Stimulated activated CD4-positive, alpha-beta T cell treated with anti-CD3 and anti-CD28 coated beads, Interleukin-1b, Interleukin-23, amount 100 ng/mL, for 4 hours (primary cell): ENCODE data around the gene NHLH1.

Source experiments
- DNase-seq, 2 donors: peaks; one replicate each; pipeline ENCODE4 v3.0.0-alpha.2; 2020; ENCODE audit warnings: low read depth in 2 of 2

Gene NHLH1

GRCh38 chr1:160358073-160358472, 8.8 kb upstream of the NHLH1 start:
- no peak for DNase-seq

GRCh38 chr1:160359559-160360226, 7.2 kb upstream of the NHLH1 start:
- DNase-seq = no peak

GRCh38 chr1:160360227-160360695, 6.6 kb upstream of the NHLH1 start:
- DNase-seq = no peak

- DNase-seq = no peak
Measured at GRCh38 chr1:160361199-160361598, 5.7 kb upstream of the NHLH1 start.

- DNase-seq = no peak
Measured at GRCh38 chr1:160361814-160362167, 5.1 kb upstream of the NHLH1 start.

GRCh38 chr1:160362168-160362957, 4.5 kb upstream of the NHLH1 start:
- no peak for DNase-seq

- DNase-seq = no peak
Measured at GRCh38 chr1:160363010-160363409, 3.9 kb upstream of the NHLH1 start.

- no peak for DNase-seq
Measured at GRCh38 chr1:160363951-160364735, 2.7 kb upstream of the NHLH1 start.

- no peak for DNase-seq
Measured at GRCh38 chr1:160365325-160365724, 1.5 kb upstream of the NHLH1 start.

GRCh38 chr1:160367516-160367900, 637 bp downstream of the NHLH1 start:
- DNase-seq = no peak

- no peak for DNase-seq
Measured at GRCh38 chr1:160367934-160368923, 1.4 kb downstream of the NHLH1 start.

- DNase-seq = no peak
Measured at GRCh38 chr1:160369087-160369486, 2.2 kb downstream of the NHLH1 start.

- DNase-seq = no peak
Measured at GRCh38 chr1:160370561-160371345, 3.9 kb downstream of the NHLH1 start.

- DNase-seq = no peak
Measured at GRCh38 chr1:160371346-160371631, 4.4 kb downstream of the NHLH1 start.

GRCh38 chr1:160371756-160372155, 4.9 kb downstream of the NHLH1 start:
- DNase-seq = no peak

GRCh38 chr1:160373696-160374095, 6.8 kb downstream of the NHLH1 start:
- no peak for DNase-seq

- no peak for DNase-seq
Measured at GRCh38 chr1:160374306-160375110, 7.6 kb downstream of the NHLH1 start.

- no peak for DNase-seq
Measured at GRCh38 chr1:160375788-160376524, 9.1 kb downstream of the NHLH1 start.

- DNase-seq = peak in 1 of 2 donors; percentile 17
Measured at GRCh38 chr1:160376525-160377131, 9.8 kb downstream of the NHLH1 start.
